HL-60/S4 treated with phorbol 12-myristate 13-acetate at 8.2 ng/mL for 4 days and 3 days (cell line): ENCODE results near the gene MFAP3.
"Not testable (repeated sequence)": the region's sequence is repeated elsewhere in the genome, so short reads cannot be mapped to it uniquely, and the experiment has no call there.

Source experiments
- in situ Hi-C: fragments of 300-500 bp; cut with MboI; formaldehyde crosslinking; loops from 2 replicates; pipeline ENCODE4 v1.15.0; 2022; ENCODE audit warnings: low sequenced_read_pairs

Gene MFAP3

GRCh38 chr5:154049636-154050035, 10.9 kb downstream of the MFAP3 start:
- in situ Hi-C loops: no loop called here

GRCh38 chr5:154053468-154053867, 14.7 kb downstream of the MFAP3 start:
- in situ Hi-C loops: no loop called here

- in situ Hi-C loops: no loop called here
Measured at GRCh38 chr5:154055201-154055600, 16.4 kb downstream of the MFAP3 start.

- in situ Hi-C loops: no loop called here
Measured at GRCh38 chr5:154058055-154059038, 19.6 kb downstream of the MFAP3 start.

- in situ Hi-C loops: no loop called here
Measured at GRCh38 chr5:154059039-154059430, 20.3 kb downstream of the MFAP3 start.

GRCh38 chr5:154059583-154059982, 20.8 kb downstream of the MFAP3 start:
- in situ Hi-C loops: no loop called here

- in situ Hi-C loops: no loop called here
Measured at GRCh38 chr5:154060606-154061005, 21.8 kb downstream of the MFAP3 start.

- in situ Hi-C loops: no loop called here
Measured at GRCh38 chr5:154063372-154063771, 24.6 kb downstream of the MFAP3 start.

- in situ Hi-C loops: no loop called here
Measured at GRCh38 chr5:154065971-154066370, 27.2 kb downstream of the MFAP3 start.

GRCh38 chr5:154069854-154070253, 31.1 kb downstream of the MFAP3 start:
- in situ Hi-C loops: not testable (repeated sequence)

GRCh38 chr5:154071799-154072413, 33.1 kb downstream of the MFAP3 start:
- in situ Hi-C loops: no loop called here

- in situ Hi-C loops: no loop called here
Measured at GRCh38 chr5:154072414-154073171, 33.8 kb downstream of the MFAP3 start.

- in situ Hi-C loops: no loop called here
Measured at GRCh38 chr5:154076240-154076922, 37.6 kb downstream of the MFAP3 start.

- in situ Hi-C loops: no loop called here
Measured at GRCh38 chr5:154077696-154078095, 38.9 kb downstream of the MFAP3 start.

- in situ Hi-C loops: no loop called here
Measured at GRCh38 chr5:154078272-154078671, 39.5 kb downstream of the MFAP3 start.

- in situ Hi-C loops: no loop called here
Measured at GRCh38 chr5:154081246-154081645, 42.5 kb downstream of the MFAP3 start.

GRCh38 chr5:154084062-154084639, 45.4 kb downstream of the MFAP3 start:
- in situ Hi-C loops: no loop called here

- in situ Hi-C loops: no loop called here
Measured at GRCh38 chr5:154086146-154086545, 47.4 kb downstream of the MFAP3 start.

GRCh38 chr5:154086641-154087040, 47.9 kb downstream of the MFAP3 start:
- in situ Hi-C loops: no loop called here

GRCh38 chr5:154087260-154087659, 48.5 kb downstream of the MFAP3 start:
- in situ Hi-C loops: no loop called here
